GM12874 (cell line): Measurements from ENCODE around the gene EFNB1.

Experiments used
- CTCF ChIP-seq: IDR thresholded peaks from 2 replicates; pipeline ENCODE4 v1.5.1; 2011; ENCODE audit warnings: low read depth, mild to moderate bottlenecking, control low read depth, low read length, moderate library complexity; ENCODE audit not compliant: insufficient read depth

The EFNB1 gene

DNA sequence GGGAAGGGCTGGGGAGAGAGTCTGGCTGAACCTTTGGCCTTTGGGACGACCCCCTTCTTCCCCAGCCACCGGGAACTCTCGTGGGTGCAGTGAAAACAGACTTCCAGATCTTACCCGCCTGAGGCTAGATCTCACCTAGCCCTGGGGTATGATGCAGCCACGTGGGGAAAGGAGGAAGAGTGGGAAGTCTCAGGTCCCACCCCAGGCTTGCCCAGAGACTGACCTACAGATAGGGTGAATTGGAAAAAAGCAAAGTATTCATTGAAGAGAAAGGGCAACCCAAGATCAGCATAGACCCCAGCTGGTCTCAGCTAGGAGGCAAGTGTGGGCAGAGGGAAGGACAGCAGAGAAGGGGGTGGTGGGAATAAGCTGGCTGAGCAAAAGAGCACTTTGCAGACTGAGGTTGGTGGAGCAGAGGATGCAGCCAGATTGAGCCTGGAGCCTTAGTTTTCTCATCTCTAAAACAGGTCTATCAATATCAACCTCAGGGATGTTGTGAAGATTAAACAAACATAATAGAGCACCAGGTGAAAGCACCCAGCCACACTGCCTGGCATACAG is 4.2 kb upstream of the EFNB1 start:
- no peak for TF ChIP-seq CTCF

- TF ChIP-seq CTCF, result no peak
Measured at GRCh38 chrX:68826113-68826980, 2.5 kb upstream of the EFNB1 start.

GRCh38 chrX:68827256-68827655 is 1.6 kb upstream of the EFNB1 start:
- no peak for TF ChIP-seq CTCF

GRCh38 chrX:68827848-68828624 is 785 bp upstream of the EFNB1 start:
- peak; percentile 69 for TF ChIP-seq CTCF

DNA sequence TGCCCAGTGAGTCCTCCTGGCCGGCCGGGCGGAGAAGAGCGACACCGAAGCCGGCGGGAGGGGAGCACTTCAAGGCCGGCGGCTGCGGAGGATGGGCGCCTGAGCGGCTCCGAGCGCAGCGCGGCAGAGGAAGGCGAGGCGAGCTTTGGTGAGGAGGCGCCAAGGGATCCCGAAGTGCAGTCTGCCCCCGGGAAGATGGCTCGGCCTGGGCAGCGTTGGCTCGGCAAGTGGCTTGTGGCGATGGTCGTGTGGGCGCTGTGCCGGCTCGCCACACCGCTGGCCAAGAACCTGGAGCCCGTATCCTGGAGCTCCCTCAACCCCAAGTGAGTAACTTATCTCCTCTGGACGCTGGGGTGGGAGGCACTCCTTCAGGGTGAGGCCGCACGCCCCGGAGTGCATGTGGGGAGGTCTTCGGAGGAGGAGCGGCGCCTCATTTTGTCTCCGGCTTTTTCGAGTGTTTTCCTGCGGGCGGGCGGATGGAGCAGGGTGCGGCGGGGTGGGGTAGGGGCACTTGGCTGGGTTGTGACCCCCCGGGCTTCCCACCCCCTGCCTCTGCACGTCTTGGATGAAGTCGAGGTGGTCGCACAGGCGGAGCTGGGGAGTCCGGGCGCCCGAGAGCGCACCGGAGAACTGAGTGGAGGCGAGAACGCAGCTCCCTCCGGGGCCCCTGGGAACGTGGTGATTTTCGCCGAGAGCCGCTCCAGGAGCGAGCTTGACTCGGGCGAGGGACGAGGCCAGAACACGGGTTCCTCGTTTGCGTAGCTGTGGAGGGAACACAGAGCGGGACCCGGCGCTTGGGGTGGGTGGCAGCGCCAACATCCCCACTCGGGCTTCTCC is 979 bp downstream of the EFNB1 start:
- TF ChIP-seq CTCF, result no peak

GRCh38 chrX:68830419-68831404 is 1.9 kb downstream of the EFNB1 start:
- no peak for TF ChIP-seq CTCF
